Tibial nerve (tissue), 4 donors: Measurements from ENCODE around the gene TIAM1. TPM values are rescaled to one million over a fixed set of nuclear protein-coding genes. Genes with fewer than 3 reads are reported as not detected.

Experiments used
- DNase-seq, 2 donors: peaks; one replicate each; pipeline ENCODE4 v3.0.0-alpha.2; 2019; ENCODE audit warnings: low spot score in 2 of 2
- H3K27ac ChIP-seq, 4 donors: fragments of 200-600 bp; sonication (generic) in 3 of 4; one replicate each; pipeline ENCODE4 v1.5.1; 2017 to 2019; ENCODE audit warnings: mild to moderate bottlenecking in 1 of 4
- H3K27me3 ChIP-seq, 2 donors: fragments of 200-600 bp; sonication (generic) in 1 of 2; one replicate each; pipeline versions ENCODE4 v1.5.1 to v1.6.0; 2017 to 2019
- H3K36me3 ChIP-seq, 3 donors: fragments of 200-600 bp; sonication (generic); one replicate each; pipeline ENCODE4 v1.5.1; 2018 to 2019
- H3K4me1 ChIP-seq, 4 donors: fragments of 200-600 bp; sonication (generic) in 3 of 4; one replicate each; pipeline ENCODE4 v1.5.1; 2017 to 2019
- H3K4me3 ChIP-seq, 4 donors: fragments of 200-600 bp; sonication (generic) in 3 of 4; one replicate each; pipeline ENCODE4 v1.5.1; 2017 to 2019; ENCODE audit warnings: mild to moderate bottlenecking in 1 of 4, moderate library complexity in 1 of 4
- H3K9me3 ChIP-seq, 4 donors: fragments of 200-600 bp; sonication (generic) in 3 of 4; one replicate each; pipeline ENCODE4 v1.5.1; 2017 to 2019
- EP300 ChIP-seq, 2 donors: sonication (generic); formaldehyde crosslinking; IDR thresholded peaks; one replicate each; pipeline ENCODE4 v1.6.1; 2017; ENCODE audit warnings: antibody characterized with exemption in 2 of 2, mild to moderate bottlenecking in 1 of 2
- POLR2A ChIP-seq, 2 donors: fragments of 450-650 bp; IDR thresholded peaks; one replicate each; pipeline ENCODE4 v1.6.1; 2017; ENCODE audit warnings: antibody characterized with exemption in 2 of 2, mild to moderate bottlenecking in 2 of 2, moderate library complexity in 2 of 2
- WGBS, 2 donors: methylation state at CpG; one replicate each; pipeline ENCODE4 v1.1.5; 2018; 5-methylcytosine and 5-hydroxymethylcytosine counted together
- total RNA-seq, 4 donors: library from RNA; depleted of rRNA; stranded (reverse); fragments of >200 nt; gene quantifications; one replicate each; pipeline ENCODE4 v1.1.0, GENCODE V29; 2016
- TF ChIP-seq, protein P1 (sequence below), 5 experiments: fragments of 200-600 bp in 3 of 5; fragments of 450-650 bp in 2 of 5; sonication (generic) in 3 of 5; IDR thresholded peaks; one replicate each; pipeline ENCODE4 v1.5.1; 2016 to 2019; ENCODE audit warnings: antibody characterized with exemption in 5 of 5, mild to moderate bottlenecking in 3 of 5, moderate library complexity in 2 of 5

TIAM1 gene
- total RNA-seq, 4 donors from 2014 or later = 25.3 to 44.7 (median 31.6) TPM

DNA sequence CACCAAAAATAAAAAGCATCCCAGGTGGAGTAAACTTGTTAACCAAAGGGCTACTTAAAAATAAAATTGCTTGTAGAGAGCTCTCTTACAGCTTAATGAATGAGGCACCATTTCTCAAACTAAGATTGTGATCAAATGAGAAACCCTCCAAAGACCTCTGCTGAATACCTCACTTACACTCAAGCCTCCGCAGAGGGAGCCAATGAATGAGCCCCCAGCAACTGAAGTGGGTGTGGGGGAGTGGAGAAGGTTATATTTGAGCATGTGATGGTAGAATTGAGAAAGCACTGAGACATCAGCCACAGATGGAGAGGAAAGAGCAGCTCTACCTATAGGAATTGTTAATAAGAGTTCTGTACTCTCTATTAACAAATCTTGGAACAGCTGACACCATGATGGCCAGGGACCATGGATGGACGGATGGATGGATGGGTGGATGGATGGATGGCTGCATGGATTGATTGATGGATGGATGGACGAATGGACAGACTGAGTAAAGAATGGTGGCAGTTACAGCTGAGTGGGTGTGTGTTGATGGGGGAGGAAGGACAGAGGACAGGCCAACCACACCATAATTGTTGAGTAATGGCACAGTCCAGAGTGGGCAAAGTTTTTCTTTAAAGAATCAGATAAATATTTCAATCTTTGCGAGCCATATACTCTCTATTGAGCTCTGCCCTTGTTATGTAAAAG is 20.3 kb upstream of the TIAM1 start:
- Histone ChIP-seq H3K36me3 (no peaks in the 10 kb centered on the region), H3K27me3 (no peaks in the 10 kb centered on the region), H3K27ac (no peak overlapping the region), H3K9me3 (peaks cover 0 to 9% (median 0%) of the 10 kb centered on the region in 4 donors), H3K4me3 (no peak overlapping the region), H3K4me1 (no peaks in the 10 kb centered on the region)
- no peak for TF ChIP-seq EP300 (IDR thresholded peaks at IDR 0.05)
- TF ChIP-seq POLR2A (IDR thresholded peaks at IDR 0.05) = no peak
- TF ChIP-seq, protein P1, sequence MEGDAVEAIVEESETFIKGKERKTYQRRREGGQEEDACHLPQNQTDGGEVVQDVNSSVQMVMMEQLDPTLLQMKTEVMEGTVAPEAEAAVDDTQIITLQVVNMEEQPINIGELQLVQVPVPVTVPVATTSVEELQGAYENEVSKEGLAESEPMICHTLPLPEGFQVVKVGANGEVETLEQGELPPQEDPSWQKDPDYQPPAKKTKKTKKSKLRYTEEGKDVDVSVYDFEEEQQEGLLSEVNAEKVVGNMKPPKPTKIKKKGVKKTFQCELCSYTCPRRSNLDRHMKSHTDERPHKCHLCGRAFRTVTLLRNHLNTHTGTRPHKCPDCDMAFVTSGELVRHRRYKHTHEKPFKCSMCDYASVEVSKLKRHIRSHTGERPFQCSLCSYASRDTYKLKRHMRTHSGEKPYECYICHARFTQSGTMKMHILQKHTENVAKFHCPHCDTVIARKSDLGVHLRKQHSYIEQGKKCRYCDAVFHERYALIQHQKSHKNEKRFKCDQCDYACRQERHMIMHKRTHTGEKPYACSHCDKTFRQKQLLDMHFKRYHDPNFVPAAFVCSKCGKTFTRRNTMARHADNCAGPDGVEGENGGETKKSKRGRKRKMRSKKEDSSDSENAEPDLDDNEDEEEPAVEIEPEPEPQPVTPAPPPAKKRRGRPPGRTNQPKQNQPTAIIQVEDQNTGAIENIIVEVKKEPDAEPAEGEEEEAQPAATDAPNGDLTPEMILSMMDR (IDR thresholded peaks at IDR 0.05) = no peak
- DNase-seq = no peak
- WGBS, 2 donors = 90 to 92% methylated on average over 4 of the region's 4 CpGs

GRCh38 chr21:31363720-31364119 is 19.7 kb upstream of the TIAM1 start:
- Histone ChIP-seq H3K27ac (no peak overlapping the region), H3K4me3 (no peak overlapping the region), H3K27me3 (no peaks in the 10 kb centered on the region), H3K4me1 (no peaks in the 10 kb centered on the region), H3K36me3 (no peaks in the 10 kb centered on the region), H3K9me3 (peaks cover 0 to 9% (median 0%) of the 10 kb centered on the region in 4 donors)
- DNase-seq = no peak
- TF ChIP-seq EP300 (IDR thresholded peaks at IDR 0.05) (no peak), POLR2A (IDR thresholded peaks at IDR 0.05) (no peak)
- TF ChIP-seq, protein P1 (IDR thresholded peaks at IDR 0.05) = no peak
- 56 to 73% methylated on average over 1 of the region's 1 CpG for WGBS, 2 donors

DNA sequence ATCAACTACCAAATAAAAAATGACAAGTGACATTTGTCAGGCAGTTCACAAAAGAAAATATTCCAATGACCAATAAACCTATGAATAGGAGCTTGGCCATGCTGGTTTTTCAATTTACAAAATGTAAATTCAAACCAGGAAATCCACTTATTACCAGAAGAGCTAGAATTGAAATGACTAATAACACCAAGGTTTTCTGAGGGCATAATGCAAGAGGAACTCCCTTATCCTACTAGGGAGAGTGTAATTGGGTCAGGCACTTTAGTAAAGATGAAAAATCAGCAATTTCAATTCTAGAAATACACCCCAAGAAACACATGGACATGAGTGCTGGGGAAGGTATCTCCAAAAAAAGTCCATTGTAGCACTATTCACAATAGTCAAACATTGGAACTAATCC is 16.7 kb upstream of the TIAM1 start:
- Histone ChIP-seq H3K9me3 (peaks cover 0 to 9% (median 0%) of the 10 kb centered on the region in 4 donors), H3K36me3 (no peaks in the 10 kb centered on the region), H3K4me3 (no peak overlapping the region), H3K27ac (no peak overlapping the region), H3K4me1 (no peaks in the 10 kb centered on the region), H3K27me3 (no peaks in the 10 kb centered on the region)
- DNase-seq = no peak
- TF ChIP-seq POLR2A (IDR thresholded peaks at IDR 0.05) = no peak

DNA sequence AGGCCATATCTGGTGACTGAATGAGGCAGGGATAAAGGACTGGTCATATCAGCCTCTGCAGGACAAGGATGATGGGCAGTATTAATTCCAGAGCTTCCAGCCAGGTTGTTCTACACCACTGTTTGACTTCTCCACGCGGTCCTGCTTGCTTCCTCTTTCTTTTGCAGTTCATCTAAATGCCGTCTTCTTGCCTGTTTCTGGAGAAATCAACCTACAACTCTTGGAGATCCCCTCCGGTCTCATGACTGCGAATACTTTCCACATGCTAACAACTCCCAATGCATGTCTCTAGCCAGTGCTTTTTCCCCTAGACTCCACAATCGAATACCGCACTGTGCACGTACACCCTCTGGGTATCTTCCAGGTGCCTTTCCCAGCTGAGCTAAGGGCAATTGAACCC is 14.1 kb upstream of the TIAM1 start:
- no peaks in the 10 kb centered on the region for H3K36me3 ChIP-seq
- no peak for TF ChIP-seq EP300 (IDR thresholded peaks at IDR 0.05)
- TF ChIP-seq, protein P1 (IDR thresholded peaks at IDR 0.05) = no peak
- H3K9me3 ChIP-seq = peaks cover 0 to 9% (median 0%) of the 10 kb centered on the region in 4 donors
- no peak for DNase-seq
- WGBS, 2 donors = 91 to 95% methylated on average over 8 of the region's 8 CpGs
- H3K4me3 ChIP-seq = no peak overlapping the region
- H3K27ac ChIP-seq = no peak overlapping the region
- no peaks in the 10 kb centered on the region for H3K4me1 ChIP-seq
- H3K27me3 ChIP-seq = no peaks in the 10 kb centered on the region

DNA sequence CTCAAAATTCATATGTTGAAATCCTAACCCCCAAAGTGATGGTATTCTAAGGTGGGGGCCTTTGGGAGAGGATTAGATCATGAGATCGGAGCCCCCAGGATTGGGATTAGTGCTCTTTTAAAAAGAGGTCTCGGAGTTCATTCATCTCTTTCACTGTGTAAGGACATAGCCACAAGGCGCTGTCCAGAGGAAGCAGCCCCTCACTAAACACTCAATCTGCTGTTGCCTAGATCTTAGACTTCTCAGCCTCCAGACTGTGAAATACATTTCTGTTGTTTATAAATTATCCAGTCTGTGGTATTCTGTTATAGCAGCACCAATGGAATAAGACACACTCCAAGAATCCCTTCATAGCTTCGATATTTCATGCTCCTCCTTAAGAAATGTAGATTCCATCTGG is 12.4 kb upstream of the TIAM1 start:
- no peaks in the 10 kb centered on the region for H3K27me3 ChIP-seq
- 94 to 95% methylated on average over 4 of the region's 4 CpGs for WGBS, 2 donors
- H3K36me3 ChIP-seq = no peaks in the 10 kb centered on the region
- H3K9me3 ChIP-seq = peaks cover 0 to 9% (median 0%) of the 10 kb centered on the region in 4 donors
- no peaks in the 10 kb centered on the region for H3K4me1 ChIP-seq
- no peak overlapping the region for H3K27ac ChIP-seq
- no peak for DNase-seq
- H3K4me3 ChIP-seq = no peak overlapping the region
- TF ChIP-seq EP300 (IDR thresholded peaks at IDR 0.05) = no peak
- TF ChIP-seq, protein P1 (IDR thresholded peaks at IDR 0.05) = no peak
- TF ChIP-seq POLR2A (IDR thresholded peaks at IDR 0.05) = no peak
